Skeletal muscle cell (primary cell): Measurements from ENCODE around the gene PARVA.

Source experiments
- DNase-seq: peaks from one replicate; pipeline ENCODE4 v3.0.0-alpha.2; 2010; ENCODE audit warnings: low read depth
- H3K4me3 ChIP-seq: 2 replicates; pipeline ENCODE4 v1.5.1; 2011; ENCODE audit warnings: low read depth, mild to moderate bottlenecking, control low read depth, low read length, moderate library complexity

PARVA gene

DNA sequence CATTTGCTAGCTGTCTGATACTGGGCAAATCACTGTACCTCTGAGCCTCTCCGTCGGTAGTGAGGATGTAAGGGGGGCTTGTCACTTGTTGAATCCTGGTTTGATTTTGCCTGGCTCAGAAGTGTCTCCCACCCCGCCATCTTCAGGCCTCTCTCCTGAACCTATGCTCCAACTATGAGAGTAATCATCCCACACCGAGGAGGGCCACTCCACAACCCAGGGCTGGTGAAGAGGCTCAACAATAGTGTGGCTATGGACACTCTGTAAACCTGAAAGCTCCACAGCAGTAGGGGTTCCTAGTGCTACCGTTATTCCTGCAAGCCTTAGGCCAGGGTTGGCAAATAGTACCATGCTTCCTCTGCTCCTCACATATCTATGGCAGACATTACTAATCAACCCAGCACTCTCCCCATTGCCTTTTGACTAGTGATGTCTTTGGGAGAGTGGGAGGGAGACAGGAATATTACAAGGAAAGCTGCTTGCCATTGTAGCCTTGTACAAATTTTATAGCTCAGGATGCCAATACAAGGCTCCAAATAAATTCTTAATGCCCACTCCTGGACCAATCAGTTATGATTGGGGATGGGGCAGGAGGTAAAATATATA lies 162.8 kb downstream of the PARVA start:
- H3K4me3 ChIP-seq = no peak overlapping the region
- no peak for DNase-seq

DNA sequence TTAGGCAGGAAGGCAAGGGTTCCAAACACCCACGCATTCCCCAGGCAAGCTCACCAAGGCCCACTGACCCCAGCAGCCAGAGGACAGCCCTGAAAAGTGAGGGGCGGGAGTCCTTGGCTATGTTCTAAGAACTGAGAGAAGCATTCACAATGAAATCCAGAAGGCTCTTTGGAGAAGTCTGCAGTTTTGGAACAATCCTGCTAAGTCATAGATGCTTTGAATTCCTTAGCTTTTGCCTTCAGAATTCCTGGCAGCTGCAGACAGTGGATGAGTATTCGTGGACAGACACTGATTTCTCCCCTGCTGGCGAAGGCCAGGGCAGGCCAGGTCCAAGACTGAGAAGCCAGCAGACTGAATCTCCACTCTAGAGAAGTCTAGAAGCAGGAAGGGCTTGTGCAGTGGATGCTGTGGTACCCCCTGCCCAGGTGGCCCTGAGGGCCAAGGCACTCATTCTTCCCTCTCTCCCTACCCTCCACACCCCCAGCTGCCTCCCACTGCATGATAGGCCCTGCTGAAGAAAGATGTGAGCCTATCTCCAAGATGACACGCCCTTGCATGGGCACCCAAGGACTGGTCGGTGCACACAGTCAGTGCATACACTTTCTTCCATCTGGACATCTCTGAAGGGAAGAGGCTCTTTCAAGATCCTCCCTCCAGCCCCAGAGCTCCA lies 163.7 kb downstream of the PARVA start:
- DNase-seq = peak; percentile 77
- H3K4me3 ChIP-seq = no peak overlapping the region

DNA sequence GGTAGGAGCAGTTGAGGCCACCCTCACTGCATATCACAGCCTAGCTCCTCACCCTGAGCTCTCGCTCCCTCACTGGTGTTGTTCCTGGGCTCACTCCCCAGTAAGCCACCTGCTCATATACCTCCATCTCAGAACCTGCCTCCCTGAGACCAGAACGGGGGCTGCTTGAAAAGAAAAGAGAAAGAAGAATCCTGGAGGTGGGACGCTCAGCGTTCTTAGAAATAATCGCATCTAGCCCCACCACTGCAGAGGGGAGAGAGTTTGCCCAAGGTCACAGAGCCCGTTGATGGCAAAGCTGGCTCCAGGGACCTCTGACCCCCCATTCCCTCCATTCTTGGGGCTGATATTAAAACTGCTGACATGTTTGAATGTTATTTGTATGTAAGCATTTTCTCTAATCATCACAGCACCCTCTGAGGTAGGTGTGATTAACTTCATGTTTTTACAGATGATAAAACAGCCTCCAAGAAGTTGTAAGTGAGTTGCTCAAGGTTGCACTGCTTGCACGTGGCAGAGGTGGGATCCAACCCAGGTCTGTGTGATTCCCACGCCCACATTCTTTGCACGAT lies 164.3 kb downstream of the PARVA start:
- no peak for DNase-seq
- H3K4me3 ChIP-seq = no peak overlapping the region

DNA sequence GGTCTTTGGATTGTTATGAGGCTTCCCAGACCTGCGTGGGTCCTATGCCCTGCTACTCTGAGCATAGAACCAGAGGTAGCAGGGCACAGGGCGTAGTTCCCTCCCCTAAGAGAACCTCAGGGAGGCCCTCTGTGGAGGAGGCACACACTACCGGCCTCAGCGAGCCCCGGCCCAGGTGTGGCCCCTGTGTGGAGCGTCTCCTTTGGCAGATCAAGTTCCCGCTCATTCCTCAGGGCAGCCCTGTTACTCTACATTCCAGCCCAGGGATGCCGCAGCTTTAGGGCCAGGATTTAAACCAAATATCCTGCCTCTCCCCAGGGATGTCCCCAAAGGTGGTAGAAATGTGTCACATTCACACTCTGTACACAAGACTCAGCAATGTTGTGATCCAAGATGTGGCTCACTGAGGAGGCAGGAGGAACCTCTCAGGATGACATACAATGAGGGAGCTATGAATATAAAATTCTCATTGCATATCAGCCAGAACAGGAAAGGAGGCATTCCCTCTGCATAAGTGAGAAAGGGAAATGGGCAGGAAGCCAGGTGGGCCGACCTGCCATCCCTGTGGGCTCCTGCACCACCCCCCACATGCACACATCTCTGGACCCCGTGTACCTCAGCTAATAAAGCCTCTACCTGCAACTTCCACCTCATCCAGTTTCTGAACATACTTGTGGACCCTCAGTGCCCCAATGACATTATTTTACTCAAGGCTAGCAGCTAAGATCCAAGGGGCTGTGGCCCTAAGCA lies 165.0 kb downstream of the PARVA start:
- DNase-seq = no peak
- H3K4me3 ChIP-seq = no peak overlapping the region

DNA sequence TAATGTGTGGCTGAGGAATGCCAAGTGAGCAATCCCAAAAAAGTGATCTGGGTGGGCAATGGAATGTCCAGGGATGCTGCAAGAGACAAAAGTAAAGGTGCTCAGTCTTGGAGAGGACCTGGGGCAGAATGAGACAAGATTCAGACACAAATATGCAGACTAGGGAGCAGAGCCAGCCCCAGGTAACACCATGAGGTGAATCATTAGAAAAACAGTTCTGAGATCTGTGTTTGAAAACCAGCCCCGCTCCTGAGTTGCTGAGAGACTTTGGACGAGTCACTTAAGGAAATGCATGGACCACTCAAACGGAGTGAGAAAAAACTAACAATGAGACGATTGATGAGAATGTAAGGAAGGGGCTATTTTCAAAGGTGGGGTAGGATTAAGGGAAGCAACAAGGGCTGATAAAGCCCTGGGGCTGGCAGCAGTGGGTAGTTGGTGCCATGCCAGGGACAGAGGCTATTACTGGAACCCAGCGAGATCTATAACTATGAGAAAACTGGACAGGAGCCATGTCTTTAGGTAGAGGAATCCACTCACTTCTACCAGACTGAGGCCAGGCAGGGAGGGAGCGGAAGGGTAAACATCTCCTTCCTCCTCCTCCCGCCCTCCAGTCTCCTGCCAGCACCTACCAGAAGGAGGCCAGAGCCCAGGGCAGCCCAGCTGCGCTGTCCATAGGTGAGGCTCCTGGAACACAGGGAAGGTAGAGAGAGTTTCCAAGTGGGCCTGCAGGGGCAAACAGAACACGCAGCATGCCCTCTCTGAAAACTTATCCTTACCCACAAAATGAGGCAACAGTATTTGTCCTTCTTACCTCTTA lies 166.4 kb downstream of the PARVA start:
- no peak for DNase-seq
- no peak overlapping the region for H3K4me3 ChIP-seq

DNA sequence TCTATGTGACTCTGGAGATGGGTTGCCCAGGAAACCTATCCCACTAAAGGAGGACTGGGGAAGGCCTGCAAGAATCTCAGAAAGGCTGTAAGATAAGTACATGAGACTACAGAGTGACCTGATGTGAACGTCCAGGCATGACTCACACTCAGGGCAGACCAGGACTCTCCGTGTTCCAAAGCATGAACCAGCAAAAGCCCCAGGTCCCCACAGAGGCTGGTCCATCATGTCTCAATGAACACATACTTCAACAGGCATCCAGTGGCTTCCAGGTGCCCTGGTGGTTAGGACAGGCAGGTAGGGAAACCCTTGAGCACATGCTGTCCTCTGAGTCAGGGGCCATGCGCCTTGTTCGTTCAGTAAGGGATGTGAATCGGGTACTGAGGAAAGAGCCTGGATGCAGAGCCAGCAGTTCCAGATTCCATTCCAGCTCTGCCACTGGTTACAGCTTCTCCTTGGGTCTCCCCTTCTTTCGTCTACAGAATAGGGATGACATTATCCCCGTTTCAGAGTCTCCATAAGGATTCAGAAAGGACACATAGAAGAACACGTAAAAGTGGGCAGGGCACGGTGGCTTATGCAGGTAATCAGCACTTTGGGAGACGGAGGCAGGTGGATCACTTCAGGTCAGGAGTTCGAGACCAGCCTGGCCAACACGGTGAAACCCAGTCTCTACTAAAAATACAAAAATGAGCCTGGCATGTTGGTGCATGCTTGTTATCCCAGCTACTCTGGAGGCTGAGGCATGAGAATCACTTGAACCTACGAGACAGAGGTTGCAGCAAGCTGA lies 167.8 kb downstream of the PARVA start:
- H3K4me3 ChIP-seq = no peak overlapping the region
- DNase-seq = no peak

DNA sequence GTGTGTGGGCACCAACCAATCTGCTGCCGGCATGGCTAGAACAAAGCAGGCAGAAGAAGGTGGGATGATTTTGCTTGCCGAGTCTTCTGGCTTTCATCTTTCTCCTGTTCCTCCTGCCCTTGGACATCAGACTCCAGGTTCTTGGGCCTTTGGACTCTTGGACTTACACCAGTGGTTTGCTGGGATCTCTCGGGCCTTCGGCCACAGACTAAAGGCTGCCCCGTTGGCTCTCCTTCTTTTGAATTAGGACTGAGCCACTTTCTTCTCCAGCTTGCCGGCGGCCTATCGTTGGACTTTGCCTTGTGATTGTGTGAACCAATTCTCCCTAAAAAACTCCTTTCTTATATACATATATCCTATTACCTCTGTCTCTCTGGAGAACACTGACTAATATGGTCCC lies 168.8 kb downstream of the PARVA start:
- DNase-seq = no peak
- no peak overlapping the region for H3K4me3 ChIP-seq

DNA sequence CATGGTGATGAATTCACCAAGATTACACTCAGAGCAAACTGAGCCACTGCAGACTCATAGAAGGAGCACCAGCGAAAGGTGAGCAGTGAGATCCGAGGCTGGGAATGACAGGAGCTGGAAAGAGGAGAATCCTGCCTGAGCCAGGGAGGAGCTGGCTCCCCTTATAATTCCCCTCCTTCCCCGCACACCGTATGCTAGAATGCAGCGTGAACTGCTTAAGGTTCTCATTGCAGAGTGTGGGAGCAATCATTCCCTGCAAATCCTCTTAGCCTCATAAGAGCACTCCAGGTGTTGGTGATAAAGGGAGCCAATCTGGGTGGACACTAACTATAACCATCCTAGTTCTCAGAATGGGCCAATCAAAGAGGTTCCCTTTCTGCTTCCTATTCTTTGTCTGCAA lies 169.3 kb downstream of the PARVA start:
- no peak overlapping the region for H3K4me3 ChIP-seq
- no peak for DNase-seq

DNA sequence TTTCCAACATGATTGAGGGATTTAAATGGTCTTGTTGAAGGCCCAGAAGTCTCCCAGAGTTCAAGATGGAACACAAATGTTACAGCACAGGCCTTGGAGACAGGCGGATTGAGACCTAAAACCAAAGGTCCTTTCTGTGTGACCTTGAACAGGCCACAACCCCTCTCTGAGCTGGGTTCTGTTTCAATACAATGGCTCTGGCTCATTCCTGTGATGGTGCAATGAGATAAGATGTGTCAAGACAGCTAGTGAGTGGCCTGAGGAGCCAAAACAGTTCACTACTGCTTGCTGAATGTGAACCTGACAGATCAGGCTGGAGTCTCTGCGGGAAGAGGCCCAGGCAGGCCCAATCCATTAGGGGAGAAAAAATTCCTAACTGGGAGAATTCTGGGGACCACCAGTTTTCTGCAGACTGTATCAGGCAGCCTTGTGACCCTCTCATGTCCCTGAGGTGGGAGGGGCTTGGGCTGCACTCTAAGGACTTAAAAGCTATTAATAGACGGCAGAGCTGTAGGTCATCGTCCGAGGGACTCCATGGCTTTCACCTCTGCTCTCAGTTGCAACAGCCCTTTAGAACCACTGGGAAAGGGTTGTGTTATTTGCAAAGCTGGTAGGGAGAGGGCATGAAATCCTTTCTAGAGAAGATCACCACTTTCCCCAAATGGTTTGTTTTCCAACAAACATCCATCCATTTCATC lies 170.7 kb downstream of the PARVA start:
- H3K4me3 ChIP-seq = no peak overlapping the region
- no peak for DNase-seq

DNA sequence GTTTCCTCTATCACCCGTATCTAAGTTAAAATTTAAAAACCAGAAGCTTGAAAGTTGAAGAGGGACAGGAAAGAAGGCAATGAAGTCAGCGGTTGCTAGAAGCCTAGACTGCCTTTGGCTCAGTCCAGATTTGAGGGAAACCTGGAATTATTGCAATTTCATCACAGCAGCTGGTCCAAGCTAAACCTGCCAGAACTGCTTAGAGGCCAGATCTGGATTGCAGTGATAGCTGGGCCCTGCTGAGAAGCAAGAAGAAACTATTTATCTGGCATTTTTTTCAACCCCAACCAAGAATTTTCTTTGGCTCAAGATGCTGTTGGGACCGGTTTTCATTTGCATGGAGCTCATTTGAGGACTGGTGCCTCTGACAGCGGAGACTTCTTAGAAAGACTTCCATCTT lies 175.3 kb downstream of the PARVA start:
- peak; percentile 63 for DNase-seq

DNA sequence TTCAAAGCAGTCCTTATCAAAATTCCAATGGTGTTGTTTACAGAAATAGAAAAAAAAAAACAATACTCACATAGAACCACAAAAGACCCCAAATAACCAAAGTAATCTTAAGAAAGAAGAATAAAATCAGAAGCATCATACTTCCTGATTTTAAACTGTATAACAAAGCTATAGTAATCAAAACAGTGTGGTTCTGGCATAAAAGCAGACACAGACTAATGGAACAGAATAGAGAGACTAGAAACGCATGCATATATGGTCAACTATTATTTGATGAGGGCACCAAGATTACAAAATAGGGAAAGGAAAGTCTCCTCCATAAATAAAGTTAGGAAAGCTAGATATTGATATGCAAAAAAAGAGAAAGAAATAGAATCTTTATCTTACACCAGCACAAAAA lies 176.8 kb downstream of the PARVA start:
- no peak for DNase-seq

More for the DNA sequence above, 175.3 kb downstream of the PARVA start:
- H3K4me3 ChIP-seq = no peak overlapping the region

DNA sequence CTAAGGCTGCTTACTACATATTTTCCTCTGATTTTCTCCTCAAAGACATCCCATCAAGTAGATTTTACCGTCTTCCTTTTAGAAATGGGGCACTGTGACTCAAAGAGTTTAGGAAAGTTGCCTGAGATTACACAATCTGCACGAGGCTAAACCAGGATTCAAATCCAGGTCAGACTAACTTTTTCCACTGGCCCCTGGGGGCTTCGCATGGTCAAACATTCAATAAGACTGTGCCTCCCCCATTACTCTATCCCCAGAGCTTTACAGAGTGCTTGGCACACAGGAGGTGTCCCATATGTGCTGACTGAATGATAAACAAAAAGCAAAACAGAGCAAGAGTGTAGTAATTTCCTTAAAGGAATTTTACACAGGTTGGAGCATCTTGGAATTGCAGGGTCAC lies 178.8 kb downstream of the PARVA start:
- no peak overlapping the region for H3K4me3 ChIP-seq

More for the DNA sequence above, 176.8 kb downstream of the PARVA start:
- H3K4me3 ChIP-seq = no peak overlapping the region

DNA sequence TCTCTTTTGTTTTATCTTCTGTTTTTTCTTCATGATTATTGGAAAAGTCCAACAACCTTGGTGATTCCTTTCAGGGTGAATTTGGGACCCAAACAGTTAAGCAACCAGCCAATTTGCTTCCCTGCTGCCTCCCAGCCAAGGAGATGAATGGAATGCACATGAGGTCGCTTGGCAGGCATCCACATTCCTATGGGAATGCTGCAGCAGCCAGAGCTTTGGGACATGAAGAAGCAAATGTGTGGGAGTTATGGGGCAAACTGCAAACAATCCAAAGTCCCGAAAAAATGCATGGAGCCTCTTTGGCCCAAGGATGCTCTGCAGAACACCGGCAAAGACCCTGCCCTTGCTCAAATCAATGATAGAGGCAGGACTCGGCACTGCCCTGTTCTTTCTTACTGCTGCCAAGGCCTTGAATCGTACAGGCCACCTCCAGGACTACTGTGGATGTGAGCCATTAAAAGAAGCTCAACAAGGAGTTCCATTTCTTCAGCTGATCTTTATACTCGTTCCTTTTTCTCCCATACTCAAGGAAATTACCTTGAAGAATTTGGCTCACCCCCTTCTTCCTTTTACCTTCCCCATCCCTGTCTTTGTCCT lies 179.5 kb downstream of the PARVA start:
- peak; percentile 89 for DNase-seq
- no peak overlapping the region for H3K4me3 ChIP-seq

More for the DNA sequence above, 178.8 kb downstream of the PARVA start:
- peak; percentile 43 for DNase-seq

DNA sequence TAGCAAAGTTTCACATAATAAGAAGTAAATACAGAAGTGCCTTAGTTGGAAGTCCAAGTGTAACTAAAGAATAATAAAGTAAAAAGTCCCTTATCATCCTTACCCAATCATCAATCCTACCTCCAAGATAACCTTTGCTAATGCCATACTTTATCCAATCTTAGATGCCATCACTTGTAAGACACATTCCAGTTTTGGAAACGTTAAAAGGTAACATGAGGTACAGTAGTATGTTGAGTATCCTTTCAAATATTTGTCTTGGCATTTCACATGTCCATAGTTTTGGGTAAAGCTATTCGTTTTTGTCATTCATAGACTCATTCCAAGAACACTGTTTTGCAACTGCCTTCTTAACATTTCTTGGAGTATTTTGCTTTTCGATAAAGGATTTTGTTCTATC lies 181.6 kb downstream of the PARVA start:
- H3K4me3 ChIP-seq = no peak overlapping the region
- DNase-seq = no peak

DNA sequence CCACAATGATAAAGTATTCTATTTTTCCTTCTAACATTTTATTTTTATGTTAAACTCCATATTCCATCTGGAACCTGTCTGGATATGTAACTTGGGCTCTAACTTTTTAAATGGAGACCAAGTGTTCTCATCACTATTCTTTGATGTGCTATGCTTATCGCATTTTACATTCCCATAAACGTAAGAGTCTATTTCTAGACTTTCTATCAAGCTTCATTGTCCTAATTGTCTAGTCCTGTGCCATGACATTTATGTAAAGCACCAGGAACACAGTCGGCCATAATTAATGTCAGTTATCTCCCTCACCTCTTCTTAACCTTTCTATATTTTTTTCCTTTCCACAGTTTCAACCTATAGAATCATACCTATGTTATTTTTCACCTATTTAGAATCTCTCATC lies 183.0 kb downstream of the PARVA start:
- H3K4me3 ChIP-seq = no peak overlapping the region
- DNase-seq = no peak

DNA sequence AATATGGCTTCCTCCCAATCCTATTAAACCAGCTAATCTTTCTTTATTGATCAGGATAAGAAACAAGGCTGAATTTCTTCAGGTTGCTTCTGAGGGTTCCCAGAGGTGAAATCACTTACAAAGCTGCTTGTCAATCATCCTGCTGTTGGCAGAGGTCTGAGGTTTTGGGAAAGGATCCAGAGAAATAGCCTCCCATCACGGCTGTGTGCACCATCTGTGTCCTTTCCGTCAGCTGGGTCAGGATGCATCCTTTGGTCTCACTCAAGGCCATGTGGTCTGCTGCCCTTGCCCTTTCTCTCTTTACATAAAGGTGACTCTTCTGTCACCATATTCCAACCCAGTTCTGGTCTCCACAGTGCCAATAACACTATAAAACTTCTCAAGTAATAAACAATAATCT lies 183.5 kb downstream of the PARVA start:
- DNase-seq = no peak
- H3K4me3 ChIP-seq = no peak overlapping the region

DNA sequence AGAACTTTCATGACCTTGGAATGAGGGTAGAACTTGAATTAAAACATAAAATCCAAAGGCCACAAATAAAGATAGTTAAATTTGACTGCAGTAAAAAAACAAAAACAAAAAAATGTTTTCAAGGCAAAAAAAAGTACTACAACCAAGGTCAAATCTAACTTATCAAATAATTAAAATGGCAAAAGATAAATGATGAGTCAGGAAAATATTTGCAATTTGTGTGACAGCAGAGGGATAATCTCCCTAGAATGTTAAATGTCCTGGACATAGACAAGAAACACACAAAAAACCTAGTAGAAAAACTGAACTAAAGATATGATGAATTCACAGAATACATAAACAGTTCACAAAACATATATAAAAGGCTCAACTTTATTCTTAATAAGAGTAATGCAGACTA lies 186.6 kb downstream of the PARVA start:
- no peak for DNase-seq
- no peak overlapping the region for H3K4me3 ChIP-seq

DNA sequence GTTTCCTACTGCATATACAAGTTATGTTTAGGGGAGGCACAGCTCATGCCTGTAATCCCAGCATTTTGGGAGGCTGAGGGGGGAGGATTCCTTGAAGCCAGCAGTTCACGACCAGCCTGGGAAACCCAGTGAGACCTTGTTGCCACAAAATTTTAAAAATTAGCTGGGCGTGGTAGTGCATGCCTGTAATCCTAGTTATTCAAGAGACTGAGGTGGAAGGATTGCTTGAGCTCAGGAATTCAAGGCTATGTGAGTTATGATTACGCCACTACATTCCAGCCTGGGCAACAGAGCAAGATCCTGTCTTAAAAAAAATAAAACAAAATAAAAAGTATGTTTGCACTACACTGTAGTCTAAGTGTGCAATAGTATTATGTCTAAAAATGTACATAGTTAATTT lies 188.0 kb downstream of the PARVA start:
- DNase-seq = no peak
- no peak overlapping the region for H3K4me3 ChIP-seq
